GM10266 (cell line): ENCODE measurements around the gene OPCML.

Source experiments
- DNase-seq: peaks from one replicate; pipeline ENCODE4 v3.0.0; 2012; ENCODE audit errors: extremely low spot score
- CTCF ChIP-seq: IDR thresholded peaks from 2 replicates; pipeline ENCODE4 v1.5.1; 2012; ENCODE audit warnings: mild to moderate bottlenecking, low read depth; ENCODE audit not compliant: control insufficient read depth, insufficient read depth; ENCODE audit errors: missing control alignments

Gene OPCML

GRCh38 chr11:132367293-132367692, 1165.0 kb downstream of the OPCML start:
- DNase-seq = no peak
- TF ChIP-seq CTCF = no peak

- DNase-seq = no peak
- no peak for TF ChIP-seq CTCF
These were observed 1166.7 kb downstream of the OPCML start for GRCh38 chr11:132365650-132366049.
